Fibroblast of lung (primary cell): ENCODE results near the gene SLC43A3. TPM values are rescaled to one million over a fixed set of nuclear protein-coding genes. Genes with fewer than 3 reads are reported as not detected.

Source experiments
- DNase-seq, 2 donors: peaks; one replicate each; pipeline versions ENCODE4 v3.0.0 to v3.0.0-alpha.2; 2010; ENCODE audit warnings: low read depth in 2 of 2
- H2AFZ ChIP-seq: 2 replicates; pipeline ENCODE4 v1.5.1; 2012; ENCODE audit warnings: low read length, control low read depth, inconsistent platforms
- H3K27ac ChIP-seq: 2 replicates; pipeline ENCODE4 v1.5.1; 2011; ENCODE audit warnings: low read length, control low read depth; ENCODE audit not compliant: insufficient read depth
- H3K27me3 ChIP-seq: 2 replicates; pipeline ENCODE4 v1.5.1; 2011; ENCODE audit warnings: mild to moderate bottlenecking, low read length; ENCODE audit not compliant: control insufficient read depth, insufficient read depth
- H3K36me3 ChIP-seq: 2 replicates; pipeline ENCODE4 v1.5.1; 2011; ENCODE audit warnings: low read length; ENCODE audit not compliant: control insufficient read depth, insufficient read depth
- H3K4me1 ChIP-seq: 2 replicates; pipeline ENCODE4 v1.5.1; 2011; ENCODE audit warnings: low read length; ENCODE audit not compliant: control insufficient read depth, insufficient read depth; ENCODE audit errors: extremely low read depth
- H3K4me2 ChIP-seq: 2 replicates; pipeline ENCODE4 v1.5.1; 2011; ENCODE audit warnings: low read length, control low read depth; ENCODE audit not compliant: insufficient read depth; ENCODE audit errors: extremely low read depth
- H3K4me3 ChIP-seq, 4 experiments: fragments of 200-600 bp in 1 of 4; sonication (generic) in 1 of 4; replicated peaks in 1 of 4; 2 replicates each; pipeline ENCODE4 v1.5.1; 2011 to 2016; ENCODE audit warnings: low read length in 4 of 4, low read depth in 3 of 4, mild to moderate bottlenecking in 3 of 4, control low read depth in 2 of 4, inconsistent platforms in 1 of 4, mixed read lengths in 1 of 4; ENCODE audit not compliant: insufficient read depth in 1 of 4; ENCODE audit errors: control extremely low read depth in 1 of 4
- H3K79me2 ChIP-seq: 2 replicates; pipeline ENCODE4 v1.5.1; 2012; ENCODE audit warnings: mild to moderate bottlenecking, low read length, inconsistent platforms; ENCODE audit not compliant: control insufficient read depth, insufficient read depth
- H3K9ac ChIP-seq: 2 replicates; pipeline ENCODE4 v1.5.1; 2011; ENCODE audit warnings: mild to moderate bottlenecking, low read length, control low read depth; ENCODE audit not compliant: insufficient read depth
- H3K9me3 ChIP-seq: 2 replicates; pipeline ENCODE4 v1.5.1; 2012; ENCODE audit warnings: low read depth, low read length; ENCODE audit not compliant: control insufficient read depth, insufficient read depth
- H4K20me1 ChIP-seq: 2 replicates; pipeline ENCODE4 v1.5.1; 2011; ENCODE audit warnings: low read length; ENCODE audit not compliant: control insufficient read depth, insufficient read depth; ENCODE audit errors: extremely low read depth
- CTCF ChIP-seq, 2 donors: IDR thresholded peaks in 1 of 2; conservative IDR thresholded peaks in 1 of 2; 1 replicate in 1 of 2; 2 replicates in 1 of 2; pipeline ENCODE4 v1.5.1; 2011 to 2012; ENCODE audit warnings: low read length in 2 of 2, control low read depth in 1 of 2, inconsistent platforms in 1 of 2, low read depth in 1 of 2, mild to moderate bottlenecking in 1 of 2
- EZH2 ChIP-seq: IDR thresholded peaks from 2 replicates; pipeline ENCODE4 v1.5.1; 2012; ENCODE audit warnings: low read length, control low read depth, mild to moderate bottlenecking; ENCODE audit errors: missing control alignments
- polyA plus RNA-seq, 2 donors: library from polyadenylated mRNA; depleted of rRNA in 1 of 2; stranded (reverse) in 1 of 2; unstranded in 1 of 2; fragments of >200 nt; gene quantifications; 2 replicates each; pipeline ENCODE4 v1.2.1, GENCODE V29; 2011 to 2012; ENCODE audit warnings: missing spikeins in 1 of 2
- total RNA-seq: library from RNA; depleted of rRNA; stranded (reverse); fragments of >200 nt; gene quantifications from 2 replicates; pipeline ENCODE4 v1.2.1, GENCODE V29; 2014

Gene SLC43A3
- total and polyA plus RNA-seq, 2 donors (not counting 1 experiment from before 2014, with no cell fraction given) = 34.8 to 41.5 TPM

- H3K36me3 ChIP-seq = no peaks in the 10 kb centered on the region
- no peaks in the 10 kb centered on the region for H3K4me1 ChIP-seq
- no peak overlapping the region for H3K4me2 ChIP-seq
- H3K9ac ChIP-seq = no peak overlapping the region
- no peaks in the 10 kb centered on the region for H3K79me2 ChIP-seq
- H3K27ac ChIP-seq = no peak overlapping the region
- no peak overlapping the region for H2AFZ ChIP-seq
- H3K4me3 ChIP-seq = no peak overlapping the region
- no peak for DNase-seq
- TF ChIP-seq EZH2 = no peak
- no peak for TF ChIP-seq CTCF (conservative IDR thresholded peaks at IDR 0.05 in 1 of 2, IDR thresholded peaks at IDR 0.05 in 1 of 2; ENCODE audit: low read depth in 1 of 2, low read length in 2 of 2)
- H4K20me1 ChIP-seq = no peaks in the 10 kb centered on the region
- no peaks in the 10 kb centered on the region for H3K9me3 ChIP-seq
- H3K27me3 ChIP-seq = peaks cover 3% of the 10 kb centered on the region
Observed at GRCh38 chr11:57444362-57445121, 17.6 kb upstream of the SLC43A3 start.

GRCh38 chr11:57440744-57441414, 14.0 kb upstream of the SLC43A3 start:
- Histone ChIP-seq H3K4me3 (no peak overlapping the region), H3K79me2 (no peaks in the 10 kb centered on the region), H3K9me3 (no peaks in the 10 kb centered on the region), H3K36me3 (no peaks in the 10 kb centered on the region), H2AFZ (no peak overlapping the region), H3K27ac (no peak overlapping the region), H4K20me1 (no peaks in the 10 kb centered on the region), H3K9ac (no peak overlapping the region), H3K27me3 (no peaks in the 10 kb centered on the region), H3K4me1 (no peaks in the 10 kb centered on the region), H3K4me2 (no peak overlapping the region)
- no peak for DNase-seq
- TF ChIP-seq CTCF (conservative IDR thresholded peaks at IDR 0.05 in 1 of 2, IDR thresholded peaks at IDR 0.05 in 1 of 2; ENCODE audit: low read depth in 1 of 2, low read length in 2 of 2) = no peak

GRCh38 chr11:57439786-57440185, 12.9 kb upstream of the SLC43A3 start:
- Histone ChIP-seq H3K27me3 (no peaks in the 10 kb centered on the region), H3K36me3 (no peaks in the 10 kb centered on the region), H2AFZ (no peak overlapping the region), H3K4me3 (no peak overlapping the region), H3K9ac (no peak overlapping the region), H3K79me2 (no peaks in the 10 kb centered on the region), H3K27ac (no peak overlapping the region), H3K9me3 (no peaks in the 10 kb centered on the region), H4K20me1 (no peaks in the 10 kb centered on the region), H3K4me2 (no peak overlapping the region), H3K4me1 (peaks cover 6% of the 10 kb centered on the region)
- no peak for DNase-seq
- no peak for TF ChIP-seq EZH2
- no peak for TF ChIP-seq CTCF (conservative IDR thresholded peaks at IDR 0.05 in 1 of 2, IDR thresholded peaks at IDR 0.05 in 1 of 2; ENCODE audit: low read depth in 1 of 2, low read length in 2 of 2)
